Heart left ventricle (tissue), 16 donors: ENCODE measurements around the gene PPP1R14B. TPM values are rescaled to one million over a fixed set of nuclear protein-coding genes. Genes with fewer than 3 reads are reported as not detected.

ENCODE experiments used
- ATAC-seq, 4 donors: fragments of 200-7000 bp; cut with Tn5 transposase; one replicate each; pipeline ENCODE4 v1.9.1; 2020 to 2022; ENCODE audit warnings: moderate library complexity in 4 of 4, mild to moderate bottlenecking in 3 of 4, moderate number of reproducible peaks in 1 of 4
- DNase-seq, 5 donors: peaks; one replicate each; pipeline ENCODE4 v3.0.0-alpha.2; 2020
- H3K27ac ChIP-seq, 12 donors: fragments of 200-600 bp; sonication (generic) in 4 of 12; one replicate each; pipeline versions ENCODE4 v1.5.0 to v1.8.0; 2016 to 2022; ENCODE audit warnings: mild to moderate bottlenecking in 2 of 12
- H3K27me3 ChIP-seq, 9 donors: fragments of 200-600 bp; sonication (generic) in 2 of 9; one replicate each; pipeline versions ENCODE4 v1.5.1 to v1.8.0; 2016 to 2022; ENCODE audit warnings: mild to moderate bottlenecking in 3 of 9
- H3K36me3 ChIP-seq, 9 donors: fragments of 200-600 bp; sonication (generic) in 2 of 9; one replicate each; pipeline versions ENCODE4 v1.5.0 to v1.8.0; 2018 to 2022; ENCODE audit warnings: mild to moderate bottlenecking in 2 of 9
- H3K4me1 ChIP-seq, 12 donors: fragments of 200-600 bp; sonication (generic) in 4 of 12; one replicate each; pipeline versions ENCODE4 v1.5.0 to v1.8.0; 2016 to 2022; ENCODE audit warnings: mild to moderate bottlenecking in 3 of 12
- H3K4me3 ChIP-seq, 12 donors: fragments of 200-600 bp; sonication (generic) in 4 of 12; one replicate each; pipeline versions ENCODE4 v1.5.0 to v1.8.0; 2017 to 2022; ENCODE audit warnings: mild to moderate bottlenecking in 9 of 12, moderate library complexity in 4 of 12
- H3K9me3 ChIP-seq, 12 donors: fragments of 200-600 bp; sonication (generic) in 4 of 12; one replicate each; pipeline versions ENCODE4 v1.5.0 to v1.8.0; 2016 to 2022; ENCODE audit warnings: mild to moderate bottlenecking in 1 of 12
- CTCF ChIP-seq, 12 donors: fragments of 200-600 bp; sonication (generic) in 4 of 12; IDR thresholded peaks; one replicate each; pipeline versions ENCODE4 v1.5.0 to v1.8.0; 2018 to 2022; ENCODE audit warnings: antibody characterized with exemption in 12 of 12, mild to moderate bottlenecking in 5 of 12
- POLR2A ChIP-seq, 2 donors: fragments of 450-650 bp; IDR thresholded peaks; one replicate each; pipeline ENCODE4 v1.6.1; 2017; ENCODE audit warnings: antibody characterized with exemption in 2 of 2, mild to moderate bottlenecking in 2 of 2, moderate library complexity in 2 of 2
- WGBS, 4 donors: extraction: QIAGEN DNeasy Blood & Tissue Kit in 2 of 4; methylation state at CpG; one replicate each; pipeline versions ENCODE4 v1.1.5 to v1.1.7; 2013 to 2018; 5-methylcytosine and 5-hydroxymethylcytosine counted together
- intact Hi-C, 10 donors: fragments of 100-400 bp; cut with DNase I; formaldehyde crosslinking; loops; one replicate each; pipeline versions ENCODE4 v1.11.1 to v1.14.2; 2022
- polyA plus RNA-seq, 2 donors: library from polyadenylated mRNA; stranded (reverse); fragments of 200-250 nt; gene quantifications; one replicate each; pipeline ENCODE4 v1.2.3, GENCODE V29; 2013
- total RNA-seq, 9 donors: library from RNA; depleted of rRNA in 2 of 9; stranded (reverse); fragments of >200 nt in 2 of 9; fragmentation: NEBNext Ultra II Directional in 3 of 9; extraction: Animal tissue kit (Norgen Biotek cat#: 25700) in 3 of 9; gene quantifications; one replicate each; pipeline versions ENCODE4 v1.1.0 to v1.2.4, GENCODE V29; 2016 to 2023
- donor health status: ischemic (EF 13 %, LVEDD 7.1; RV severe dilation, severe dysfunction).
- donor health status: healthy with polysubstance abuse.
- donor health status: DM: no; HTN: yes; CAD: no.
- donor health status: DM: no; HTN: no; CAD: no.
- donor health status: ischemic (EF 25% LVEDD 6.9; RV normal size, moderate dysfunction).
- donor health status: ischemic (EF 25% LVEDD 5.7; RV mildly dilated, moderate dysfunction).
- donor health status: healthy.
- donor health status: DM: yes; HTN: yes; CAD: no.
- donor health status: ischemic (EF 35%, LVEDD 5.7; RV mildly dilated, moderate dysfunction).
- donor health status: nonischemic (EF 11% LVEDD 7.7; RV severe dilation, severe dysfunction).
- donor health status: DM: yes; HTN: yes; CAD: no.
- donor health status: PGD.
- donor health status: ischemic (EF 29% LVEDD 5.4; RV normal size, mild dysfunction).
- donor health status: nonischemic (EF 23%, LVEDD 6.1; RV moderate dilation, normal function).

The PPP1R14B gene
- total and polyA plus RNA-seq, 11 donors: 69.6 to 244 (median 108) TPM

GRCh38 chr11:64290352-64291261, 43.9 kb upstream of the PPP1R14B start:
- 53 to 65% (median 55%) methylated on average over 9 to 10 of the region's 10 CpGs for WGBS, 4 donors
- DNase-seq (no peak), ATAC-seq (no peak)
- Histone ChIP-seq H3K36me3 (no peaks in the 10 kb centered on the region), H3K9me3 (no peaks in the 10 kb centered on the region), H3K27ac (no peak overlapping the region), H3K27me3 (peaks cover 18 to 56% (median 40%) of the 10 kb centered on the region in 9 donors), H3K4me1 (peaks cover 4 to 32% (median 17%) of the 10 kb centered on the region in 12 donors), H3K4me3 (no peak overlapping the region)
- TF ChIP-seq CTCF (IDR thresholded peaks at IDR 0.05) (no peak), POLR2A (IDR thresholded peaks at IDR 0.05) (no peak)
- intact Hi-C loops: no loop called here

GRCh38 chr11:64289002-64289564, 42.3 kb upstream of the PPP1R14B start:
- no peaks in the 10 kb centered on the region for H3K9me3 ChIP-seq
- 93 to 97% (median 94%) methylated on average over 9 to 13 of the region's 13 CpGs for WGBS, 4 donors
- intact Hi-C loops: no loop called here
- TF ChIP-seq POLR2A (IDR thresholded peaks at IDR 0.05) (no peak), CTCF (IDR thresholded peaks at IDR 0.05) (no peak)
- H3K27ac ChIP-seq: no peak overlapping the region
- peaks cover 4 to 36% (median 19%) of the 10 kb centered on the region in 12 donors for H3K4me1 ChIP-seq
- ATAC-seq (no peak), DNase-seq (peak in 1 of 5 donors; percentile 15)
- peaks cover 18 to 41% (median 28%) of the 10 kb centered on the region in 9 donors for H3K27me3 ChIP-seq
- no peak overlapping the region for H3K4me3 ChIP-seq
- no peaks in the 10 kb centered on the region for H3K36me3 ChIP-seq

- peaks cover 4 to 43% (median 26%) of the 10 kb centered on the region in 12 donors for H3K4me1 ChIP-seq
- H3K9me3 ChIP-seq: no peaks in the 10 kb centered on the region
- intact Hi-C loops: no loop called here
- H3K27ac ChIP-seq: no peak overlapping the region
- H3K36me3 ChIP-seq: peaks cover 0 to under 1% (median 0%) of the 10 kb centered on the region in 9 donors
- WGBS, 4 donors: 91 to 97% (median 92%) methylated on average over 5 to 9 of the region's 9 CpGs
- DNase-seq (peak in 1 of 5 donors; percentile 13), ATAC-seq (no peak)
- no peak overlapping the region for H3K4me3 ChIP-seq
- peaks cover 18 to 33% (median 27%) of the 10 kb centered on the region in 9 donors for H3K27me3 ChIP-seq
- TF ChIP-seq POLR2A (IDR thresholded peaks at IDR 0.05): no peak
These were observed 41.6 kb upstream of the PPP1R14B start for GRCh38 chr11:64288353-64288750.

- DNase-seq: peak in 1 of 5 donors; percentile 18
- ATAC-seq: no peak
- H3K27me3 ChIP-seq: peaks cover 18 to 28% (median 22%) of the 10 kb centered on the region in 9 donors
- H3K36me3 ChIP-seq: peaks cover 0 to 6% (median 0%) of the 10 kb centered on the region in 9 donors
- intact Hi-C loops: no loop called here
- H3K4me1 ChIP-seq: peaks cover 4 to 48% (median 30%) of the 10 kb centered on the region in 12 donors
- no peaks in the 10 kb centered on the region for H3K9me3 ChIP-seq
- no peak for TF ChIP-seq POLR2A (IDR thresholded peaks at IDR 0.05)
- no peak for TF ChIP-seq CTCF (IDR thresholded peaks at IDR 0.05)
- H3K4me3 ChIP-seq: no peak overlapping the region
- H3K27ac ChIP-seq: no peak overlapping the region
- 95 to 99% (median 96%) methylated on average over 23 to 33 of the region's 33 CpGs for WGBS, 4 donors
These were observed 41.1 kb upstream of the PPP1R14B start for GRCh38 chr11:64287676-64288352.
